GM21737 (cell line): ENCODE results near the gene FMO3.

ENCODE experiments used
- ATAC-seq: cut with Tn5 transposase; IDR thresholded peaks from one replicate; pipeline ENCODE4 v1.9.1; 2021; ENCODE audit warnings: mild to moderate bottlenecking, moderate library complexity; ENCODE audit not compliant: unreplicated experiment

FMO3 gene

DNA sequence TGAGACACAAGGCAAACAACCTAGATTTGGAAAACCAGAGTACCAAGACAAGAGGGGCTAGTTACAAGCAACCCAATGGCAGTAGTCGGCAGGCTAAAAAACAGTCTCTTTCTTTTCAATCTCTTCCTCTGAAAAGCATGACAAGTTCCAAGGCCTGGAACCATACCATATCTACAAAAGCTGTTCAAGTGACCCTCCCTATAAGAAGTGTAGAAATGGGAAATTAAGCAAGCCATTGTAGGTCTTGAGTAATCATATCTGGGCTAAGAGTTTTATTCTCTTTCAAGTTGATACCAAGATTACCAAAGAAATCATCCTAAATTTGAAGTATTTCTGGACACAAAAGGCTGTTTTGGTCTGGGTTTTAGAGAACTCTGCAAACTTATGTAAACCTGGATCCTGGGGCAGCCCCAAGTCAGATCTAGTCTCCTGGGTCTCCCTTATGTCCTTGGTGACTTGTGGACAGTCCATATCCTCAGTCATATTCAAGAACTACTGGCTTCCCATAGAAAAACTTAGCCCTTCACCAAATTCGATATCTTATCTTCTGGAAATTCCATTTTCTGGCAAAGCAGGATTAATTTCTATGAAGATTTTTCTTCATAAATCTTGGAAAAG, 24.7 kb downstream of the FMO3 start:
- ATAC-seq: no peak

DNA sequence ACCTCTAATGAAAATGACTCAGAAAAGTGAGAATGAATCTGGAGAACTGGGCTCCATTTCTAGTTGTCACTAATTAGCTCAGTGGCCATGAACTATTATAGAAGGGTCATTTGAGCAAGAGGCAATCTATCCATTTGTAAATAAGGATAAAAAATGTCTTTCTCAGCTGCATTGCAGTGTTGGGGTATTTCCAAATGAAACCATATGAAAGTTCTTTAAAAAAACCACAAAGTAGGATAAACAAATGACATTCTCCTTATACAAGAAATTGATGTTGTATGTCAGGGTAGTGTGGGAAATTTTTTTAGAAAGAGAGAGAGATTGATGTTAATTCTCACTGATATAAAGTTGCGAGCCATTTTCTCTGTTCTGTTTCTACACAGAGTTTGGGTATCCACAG, 26.0 kb downstream of the FMO3 start:
- no peak for ATAC-seq

DNA sequence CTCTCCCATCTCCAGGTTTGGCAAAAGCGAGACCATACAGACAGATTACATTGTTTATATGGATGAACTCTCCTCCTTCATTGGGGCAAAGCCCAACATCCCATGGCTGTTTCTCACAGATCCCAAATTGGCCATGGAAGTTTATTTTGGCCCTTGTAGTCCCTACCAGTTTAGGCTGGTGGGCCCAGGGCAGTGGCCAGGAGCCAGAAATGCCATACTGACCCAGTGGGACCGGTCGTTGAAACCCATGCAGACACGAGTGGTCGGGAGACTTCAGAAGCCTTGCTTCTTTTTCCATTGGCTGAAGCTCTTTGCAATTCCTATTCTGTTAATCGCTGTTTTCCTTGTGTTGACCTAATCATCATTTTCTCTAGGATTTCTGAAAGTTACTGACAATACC, 26.4 kb downstream of the FMO3 start:
- ATAC-seq: no peak

DNA sequence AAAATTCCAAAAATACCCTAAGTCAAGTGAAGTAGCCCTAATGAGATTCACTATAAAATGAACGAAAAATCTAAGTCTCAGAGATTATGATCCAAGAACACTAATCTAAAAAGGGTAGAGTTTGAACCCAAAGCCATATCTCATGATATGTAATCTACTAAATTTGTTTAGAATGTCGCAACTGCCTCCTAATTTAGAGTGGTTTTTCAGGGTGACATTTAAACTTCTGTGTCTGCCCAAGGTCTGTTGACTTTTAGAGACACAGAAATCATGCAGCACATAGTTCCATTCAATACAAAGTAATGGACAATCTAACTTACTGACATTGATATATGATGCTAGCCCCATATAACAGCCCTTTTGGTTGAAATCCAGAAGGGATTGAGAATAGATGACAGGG, 28.9 kb downstream of the FMO3 start:
- ATAC-seq: no peak

DNA sequence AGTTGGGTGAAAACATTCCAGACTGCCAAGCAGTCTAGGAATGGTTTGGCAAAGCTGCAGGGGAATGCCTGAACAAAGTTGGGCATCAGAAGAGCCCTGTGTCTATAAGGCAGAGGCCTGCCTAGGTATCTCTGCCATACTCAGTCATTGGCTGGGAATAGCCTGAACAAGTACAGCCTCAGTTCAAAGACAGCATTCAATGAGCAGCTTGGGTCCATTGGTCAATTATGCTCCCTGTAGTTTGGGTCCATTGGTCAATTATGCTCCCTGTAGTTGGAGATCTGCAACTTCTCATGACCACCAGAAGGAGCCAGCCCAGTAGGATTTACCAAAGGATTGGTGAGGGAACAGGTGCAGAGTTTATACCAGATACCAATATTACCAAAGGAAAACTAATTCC, 31.6 kb downstream of the FMO3 start:
- ATAC-seq: no peak

DNA sequence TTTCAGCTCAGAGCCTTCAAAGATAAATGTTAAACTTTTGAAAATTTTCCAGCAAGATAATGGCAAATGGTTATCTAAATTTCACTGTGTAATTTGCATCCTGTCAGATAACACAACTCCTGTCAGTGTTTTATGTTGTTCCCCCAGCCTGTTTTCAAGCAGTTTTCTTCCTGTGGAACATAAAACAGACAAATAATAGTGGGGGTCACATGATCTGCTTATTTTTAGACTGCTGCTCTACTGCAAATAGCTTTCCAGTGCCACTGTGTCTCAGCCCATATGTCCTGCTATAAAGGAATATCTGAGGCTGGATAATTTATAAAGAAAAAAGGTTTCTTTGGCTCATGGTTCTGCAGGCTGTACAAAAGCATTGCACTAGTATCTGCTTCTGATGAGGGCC, 32.2 kb downstream of the FMO3 start:
- ATAC-seq: no peak

DNA sequence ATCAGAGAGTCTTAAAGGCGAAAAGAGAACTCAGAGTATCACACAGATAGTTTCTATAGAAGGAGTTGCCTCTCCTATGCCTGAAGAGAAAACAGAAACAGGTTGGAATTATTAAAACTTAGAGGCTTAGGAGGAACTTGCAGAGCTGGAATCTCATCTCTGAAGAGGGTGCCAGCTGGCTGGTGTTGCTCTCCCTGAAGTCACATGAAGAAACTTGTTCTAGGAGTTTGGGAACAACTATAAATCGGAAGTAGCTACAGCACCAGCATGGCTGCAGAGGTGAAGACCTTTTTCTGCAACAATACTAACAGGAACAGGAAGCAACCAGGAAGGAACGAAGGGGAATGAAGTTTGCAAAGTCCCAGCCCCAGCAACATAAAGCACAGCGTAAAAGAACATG, 35.8 kb downstream of the FMO3 start:
- no peak for ATAC-seq

DNA sequence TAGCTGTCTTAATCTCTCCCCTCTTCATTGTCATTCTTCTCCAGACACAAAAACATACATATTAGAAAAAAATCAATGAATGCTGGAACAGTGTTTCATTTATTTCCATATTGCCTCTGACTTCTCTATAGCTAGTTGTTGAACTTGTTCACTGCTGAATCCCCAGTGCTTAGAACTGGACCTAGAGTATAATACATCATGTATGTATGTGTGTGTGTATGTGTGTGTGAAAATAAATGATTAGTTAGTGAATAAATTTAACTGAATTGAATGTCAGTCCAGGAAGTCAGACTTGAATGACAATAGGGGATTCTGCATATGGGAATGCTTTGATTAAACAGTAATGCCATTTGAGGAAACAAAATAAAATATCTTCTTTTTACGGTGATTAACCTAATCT, 36.4 kb downstream of the FMO3 start:
- ATAC-seq: no peak

DNA sequence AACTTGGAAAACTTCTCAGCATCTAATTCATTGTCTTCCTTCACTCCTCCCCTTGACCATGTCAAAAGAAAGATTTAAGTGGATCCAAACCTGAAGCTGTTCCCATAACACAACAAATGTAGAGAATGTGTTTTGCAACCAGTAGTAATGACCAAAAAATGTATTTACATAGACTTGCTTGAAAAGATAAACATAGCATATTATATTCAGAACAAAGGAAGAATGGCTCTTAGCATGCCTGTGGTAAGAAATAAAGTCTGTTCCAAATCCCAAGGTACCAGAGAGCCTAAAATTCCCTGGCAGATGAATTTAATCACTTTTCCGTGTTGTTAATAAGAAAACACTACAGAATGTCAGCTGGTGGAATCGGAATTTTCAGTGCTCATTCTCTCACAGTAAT, 36.8 kb downstream of the FMO3 start:
- no peak for ATAC-seq

DNA sequence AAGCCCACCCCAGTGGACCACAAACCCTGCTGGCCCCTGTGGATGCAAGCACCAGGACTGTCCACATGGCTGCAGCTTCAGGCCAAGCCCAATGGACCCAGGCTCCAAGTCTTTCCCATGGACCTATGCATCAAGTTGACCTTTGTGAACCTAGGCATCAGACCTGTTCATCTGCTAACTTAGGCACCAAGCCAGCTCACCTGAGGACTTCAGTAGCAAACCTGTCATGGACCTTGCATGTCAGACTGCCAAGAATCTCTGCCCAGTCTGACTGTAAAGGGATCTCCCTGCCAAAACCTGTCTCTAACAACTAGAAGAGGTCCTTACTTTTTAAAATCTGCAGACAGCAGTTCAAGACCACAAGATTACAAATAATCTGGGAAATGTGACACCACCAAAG, 37.8 kb downstream of the FMO3 start:
- no peak for ATAC-seq

DNA sequence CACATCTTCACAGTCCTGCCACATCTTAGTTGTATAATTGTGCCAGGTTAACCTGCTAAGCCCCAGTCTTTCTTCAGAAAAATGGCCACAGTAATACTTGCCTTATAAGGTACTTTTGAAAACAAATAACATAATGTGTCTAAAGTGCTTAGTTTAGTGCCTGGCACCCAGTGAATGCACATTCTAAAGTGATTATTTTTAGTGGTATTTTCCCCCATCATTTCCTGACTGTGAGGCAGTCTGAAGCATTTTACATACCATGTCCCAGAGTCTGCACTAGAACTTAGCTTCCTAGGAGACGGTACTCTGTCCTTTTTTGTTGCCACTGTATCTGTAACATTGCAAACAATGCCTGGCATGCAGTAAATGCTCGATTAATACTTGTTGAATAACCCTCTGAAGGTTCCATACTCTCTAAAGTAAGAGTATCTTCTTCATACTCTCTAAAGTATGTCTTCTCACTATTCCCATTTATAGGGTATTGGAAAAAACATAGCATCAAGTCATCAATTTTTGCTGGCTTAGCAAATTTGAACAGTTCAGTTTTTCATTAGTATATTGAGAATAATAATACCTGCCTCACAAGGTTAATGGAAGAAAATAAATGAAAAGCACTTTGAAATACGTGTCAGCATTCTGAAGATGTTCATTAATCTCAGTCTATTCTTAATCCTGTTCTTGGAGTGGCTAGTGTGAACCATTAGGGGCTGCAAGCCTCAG, 43.7 kb downstream of the FMO3 start:
- no peak for ATAC-seq

DNA sequence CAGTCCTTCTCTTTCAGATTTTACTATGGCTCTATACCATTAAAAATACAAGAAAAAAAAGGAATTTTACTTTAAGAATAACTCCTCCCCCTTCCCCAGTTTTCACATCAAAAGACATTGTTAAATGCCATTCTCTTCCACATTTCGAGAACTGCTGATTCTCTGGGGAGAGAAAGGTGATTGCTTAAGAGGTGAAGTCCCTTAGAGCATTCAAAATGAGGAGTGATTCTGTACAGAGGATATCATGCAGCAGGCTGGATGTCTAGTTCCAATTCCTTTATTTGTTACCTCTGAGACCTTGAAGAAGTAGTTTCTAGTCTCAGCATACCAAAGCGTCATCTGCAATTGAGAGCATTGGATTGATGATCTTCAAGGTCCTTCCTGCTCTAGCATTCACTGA, 46.9 kb downstream of the FMO3 start:
- no peak for ATAC-seq

DNA sequence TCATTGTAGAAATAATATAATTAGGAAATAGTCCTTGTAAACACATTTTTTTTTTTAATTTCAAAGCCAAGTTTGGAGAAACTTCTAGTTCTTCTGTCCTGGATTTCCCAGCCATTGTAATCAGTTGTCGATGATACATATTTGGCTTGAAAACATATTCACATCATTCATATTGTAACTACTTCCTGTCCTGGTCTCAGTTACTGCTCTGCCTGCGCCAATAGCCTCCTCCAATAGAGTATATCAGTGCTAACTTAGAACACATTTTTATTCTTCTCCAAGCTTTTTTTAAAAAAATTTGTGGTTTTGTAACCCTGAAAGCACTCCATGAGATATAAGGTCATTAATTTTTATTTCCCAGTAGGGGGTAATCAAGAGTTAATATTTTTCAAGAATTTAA, 48.3 kb downstream of the FMO3 start:
- no peak for ATAC-seq

DNA sequence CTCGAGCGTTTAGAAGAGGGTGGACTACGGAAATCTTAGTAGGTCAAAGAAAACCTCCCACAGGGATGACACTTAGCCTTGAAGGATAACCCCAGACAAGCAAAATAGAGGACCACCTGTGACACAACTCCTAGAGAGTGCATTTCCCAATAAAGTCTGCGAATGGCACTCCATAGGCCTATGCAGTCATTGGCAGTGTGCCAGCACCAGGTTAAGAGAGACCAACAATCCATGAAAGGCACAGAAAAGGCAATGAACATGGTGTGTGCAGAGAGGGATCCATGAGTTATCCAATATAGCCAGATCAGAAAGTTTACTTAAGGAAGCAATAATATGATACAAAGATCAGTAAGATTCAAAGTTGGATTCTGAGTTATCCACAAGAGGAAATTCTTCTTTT, 49.2 kb downstream of the FMO3 start:
- no peak for ATAC-seq

DNA sequence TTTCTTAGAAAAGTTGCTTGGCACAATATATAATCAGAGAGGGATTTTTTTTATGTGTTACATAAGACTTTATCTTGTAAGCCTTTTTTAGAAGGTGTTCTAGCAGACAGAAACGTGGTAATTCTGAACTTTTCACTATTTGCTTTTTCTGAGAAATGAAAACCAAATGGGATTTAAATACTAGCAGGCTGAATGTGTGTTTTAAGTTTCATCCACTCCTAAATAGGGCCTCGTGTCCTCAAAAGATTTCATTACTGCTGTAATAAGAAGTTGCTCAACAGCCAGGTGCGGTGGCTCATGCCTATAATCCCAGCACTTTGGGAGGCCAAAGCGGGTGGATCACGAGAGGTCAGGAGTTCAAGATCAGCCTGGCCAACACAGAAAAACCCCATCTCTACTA, 49.7 kb downstream of the FMO3 start:
- no peak for ATAC-seq

DNA sequence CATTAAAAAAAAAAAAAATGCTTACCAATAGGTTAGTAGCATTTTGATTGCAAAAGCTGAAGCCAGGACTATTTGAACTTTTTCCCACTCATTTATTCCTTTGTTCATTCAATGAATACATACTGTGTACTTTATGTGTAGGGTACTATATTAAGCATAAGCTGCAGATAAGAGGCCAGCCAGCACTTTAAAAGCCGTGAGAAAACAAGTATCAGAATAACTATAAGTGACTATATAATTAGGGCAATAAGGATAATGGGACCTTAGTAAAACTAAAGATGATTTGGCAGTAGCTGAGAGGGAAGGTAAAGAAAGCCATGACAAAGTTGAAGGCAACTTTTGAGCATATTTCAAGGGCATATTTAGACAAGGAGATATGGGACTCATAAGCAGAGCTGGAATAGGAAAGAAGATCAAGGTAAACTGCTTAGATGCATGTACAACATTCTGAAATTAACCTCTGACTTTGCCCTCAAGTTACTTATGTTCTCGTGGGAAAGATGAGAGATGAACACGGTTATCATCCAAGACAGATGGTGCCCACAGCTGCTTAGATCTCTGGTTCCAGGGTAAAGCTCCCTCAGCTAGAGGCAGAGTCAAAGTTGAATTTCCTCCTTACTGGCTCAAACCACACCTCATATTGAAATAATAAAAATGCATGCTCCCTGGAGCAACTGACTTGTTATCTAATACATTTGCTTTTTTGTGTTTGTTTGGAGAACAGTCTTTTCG, 50.4 kb downstream of the FMO3 start:
- ATAC-seq: no peak

DNA sequence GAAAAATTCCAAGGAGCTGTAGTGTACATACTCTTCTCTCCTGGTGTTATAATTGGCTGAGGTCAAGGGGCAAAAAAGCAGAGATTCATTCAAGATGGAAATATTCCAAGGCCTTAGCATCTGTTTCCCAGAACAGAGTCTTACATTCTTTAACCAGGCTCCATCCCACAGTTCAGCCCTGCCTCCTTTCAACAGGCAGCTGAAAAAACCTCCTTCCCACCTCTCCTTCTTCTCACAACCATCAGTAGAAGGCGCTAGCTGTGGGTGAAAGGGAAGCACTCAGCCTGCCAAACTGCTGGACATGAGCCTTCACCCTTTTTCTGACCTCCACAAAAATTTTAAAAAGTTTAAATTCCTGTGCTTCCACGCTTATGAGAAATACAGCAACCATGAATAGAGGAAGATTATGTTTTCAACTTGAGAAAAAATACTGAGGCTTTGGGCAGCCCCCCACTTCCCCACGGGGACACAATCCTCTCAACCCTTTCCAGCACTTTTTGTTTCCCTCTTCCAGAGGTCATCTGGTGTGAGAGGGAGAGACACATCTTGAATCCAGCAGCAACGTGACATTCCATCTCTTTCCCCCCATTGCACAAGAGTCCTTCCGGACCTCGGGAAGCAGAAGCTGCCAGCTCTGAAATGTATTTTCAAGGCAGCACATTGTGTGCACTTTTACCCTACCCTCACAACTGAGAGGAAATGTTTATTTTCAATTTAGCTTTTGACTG, 51.1 kb downstream of the FMO3 start:
- no peak for ATAC-seq

DNA sequence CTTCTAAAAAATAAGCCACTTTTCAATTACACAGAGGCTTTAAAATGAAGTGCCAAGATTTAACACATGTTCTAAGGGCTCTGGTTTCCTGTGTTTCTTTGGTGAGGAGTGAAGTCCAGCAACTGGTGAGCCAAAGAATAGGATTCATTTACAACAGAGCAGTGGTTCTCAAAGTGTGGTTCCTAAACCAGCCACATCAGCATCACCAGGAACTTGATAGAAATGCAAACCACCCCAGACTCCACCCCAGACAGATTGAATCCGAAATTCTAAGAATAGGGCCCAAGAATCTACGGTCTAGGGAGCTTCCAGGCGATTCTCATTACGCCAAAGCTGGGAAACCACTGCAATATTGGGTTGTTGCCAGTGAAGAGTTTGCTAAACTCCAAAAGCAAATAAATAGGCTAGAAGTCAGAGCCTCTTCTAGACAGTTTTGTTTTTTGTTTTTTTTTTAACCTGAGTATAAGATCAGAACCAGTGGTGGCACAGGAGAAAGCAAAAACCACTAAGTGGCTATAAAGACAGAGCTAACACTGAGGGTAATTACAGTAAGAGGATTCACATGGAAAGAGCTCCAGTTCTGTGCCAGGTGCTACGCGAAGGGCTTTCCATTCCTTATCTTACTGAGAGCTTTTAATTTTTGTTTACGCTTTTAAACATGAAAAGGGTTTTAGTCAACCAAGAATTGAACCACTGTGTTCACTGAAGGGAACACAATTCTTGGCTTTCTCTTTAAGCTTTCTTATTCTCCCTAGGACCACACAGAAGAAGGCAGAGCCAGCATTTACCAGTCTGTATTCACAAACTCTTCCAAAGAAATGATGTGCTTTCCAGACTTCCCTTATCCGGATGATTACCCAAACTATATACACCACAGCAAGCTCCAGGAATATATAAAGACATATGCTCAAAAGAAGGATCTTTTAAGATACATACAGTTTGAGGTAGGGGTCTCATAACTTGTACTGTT, 52.0 kb downstream of the FMO3 start:
- ATAC-seq: no peak

DNA sequence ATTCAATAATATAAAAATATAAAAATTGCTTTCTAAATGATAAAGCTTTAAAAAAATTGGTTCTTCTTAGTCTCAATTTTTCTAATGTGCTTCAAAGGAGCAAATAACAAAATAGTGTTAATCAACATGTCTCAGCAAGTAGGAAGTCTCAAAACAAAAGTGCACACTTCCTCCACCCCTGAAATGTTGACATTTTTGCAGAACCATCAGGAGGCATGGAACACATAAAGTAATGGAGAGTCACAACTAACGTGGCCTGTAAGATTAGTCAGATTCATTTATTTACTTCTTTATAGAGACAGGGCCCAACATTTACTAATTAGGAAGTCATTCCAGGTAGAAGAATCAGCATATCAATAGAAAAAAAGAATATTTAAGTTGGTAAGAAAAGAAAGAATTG, 59.5 kb downstream of the FMO3 start:
- no peak for ATAC-seq

DNA sequence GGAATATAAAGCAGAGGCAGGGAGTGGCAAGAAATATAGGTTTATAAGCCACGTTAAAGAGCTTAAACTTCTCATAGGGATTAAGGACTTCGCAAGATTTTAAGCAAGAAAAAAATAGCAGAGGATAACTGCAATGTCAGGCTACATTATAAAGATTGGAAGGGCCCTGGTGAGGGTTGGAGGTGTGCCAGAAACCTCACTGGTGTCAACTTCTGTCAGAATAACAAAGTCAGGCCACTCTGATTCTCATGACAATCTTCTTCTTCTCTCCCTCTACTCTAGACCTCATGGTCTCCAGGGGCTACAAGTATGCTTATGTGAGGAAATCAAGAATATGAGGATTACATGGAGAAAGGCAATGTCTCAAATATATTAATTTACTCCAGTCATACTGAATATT, 61.8 kb downstream of the FMO3 start:
- no peak for ATAC-seq

DNA sequence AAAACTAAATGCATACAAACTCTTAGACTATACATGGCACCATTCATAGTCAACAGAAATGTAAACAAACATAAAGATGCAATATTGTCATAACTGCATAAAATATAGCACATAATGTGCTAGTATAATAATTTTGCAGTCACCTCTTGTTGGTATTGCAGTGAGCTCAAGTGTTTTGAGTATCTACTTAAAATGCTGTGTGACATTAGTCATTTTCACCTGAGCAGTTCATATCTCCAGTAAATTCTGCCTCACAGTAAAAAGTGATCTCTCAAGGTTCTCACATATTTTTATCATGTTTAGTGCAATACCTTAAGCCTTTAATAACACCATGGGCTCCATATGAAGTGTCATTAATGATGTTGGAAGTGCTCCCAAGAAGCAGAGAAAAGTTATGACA, 64.8 kb downstream of the FMO3 start:
- no peak for ATAC-seq
